Fibroblast of lung (primary cell): ENCODE results near the gene CSTB.

Experiments used
- EZH2 ChIP-seq: IDR thresholded peaks from 2 replicates; pipeline ENCODE4 v1.5.1; 2012; ENCODE audit warnings: low read length, control low read depth, mild to moderate bottlenecking; ENCODE audit errors: missing control alignments
- TF ChIP-seq, protein P1 (sequence below), 2 donors: IDR thresholded peaks in 1 of 2; conservative IDR thresholded peaks in 1 of 2; 1 replicate in 1 of 2; 2 replicates in 1 of 2; pipeline ENCODE4 v1.5.1; 2011 to 2012; ENCODE audit warnings: low read length in 2 of 2, control low read depth in 1 of 2, inconsistent platforms in 1 of 2, low read depth in 1 of 2, mild to moderate bottlenecking in 1 of 2

DNA sequence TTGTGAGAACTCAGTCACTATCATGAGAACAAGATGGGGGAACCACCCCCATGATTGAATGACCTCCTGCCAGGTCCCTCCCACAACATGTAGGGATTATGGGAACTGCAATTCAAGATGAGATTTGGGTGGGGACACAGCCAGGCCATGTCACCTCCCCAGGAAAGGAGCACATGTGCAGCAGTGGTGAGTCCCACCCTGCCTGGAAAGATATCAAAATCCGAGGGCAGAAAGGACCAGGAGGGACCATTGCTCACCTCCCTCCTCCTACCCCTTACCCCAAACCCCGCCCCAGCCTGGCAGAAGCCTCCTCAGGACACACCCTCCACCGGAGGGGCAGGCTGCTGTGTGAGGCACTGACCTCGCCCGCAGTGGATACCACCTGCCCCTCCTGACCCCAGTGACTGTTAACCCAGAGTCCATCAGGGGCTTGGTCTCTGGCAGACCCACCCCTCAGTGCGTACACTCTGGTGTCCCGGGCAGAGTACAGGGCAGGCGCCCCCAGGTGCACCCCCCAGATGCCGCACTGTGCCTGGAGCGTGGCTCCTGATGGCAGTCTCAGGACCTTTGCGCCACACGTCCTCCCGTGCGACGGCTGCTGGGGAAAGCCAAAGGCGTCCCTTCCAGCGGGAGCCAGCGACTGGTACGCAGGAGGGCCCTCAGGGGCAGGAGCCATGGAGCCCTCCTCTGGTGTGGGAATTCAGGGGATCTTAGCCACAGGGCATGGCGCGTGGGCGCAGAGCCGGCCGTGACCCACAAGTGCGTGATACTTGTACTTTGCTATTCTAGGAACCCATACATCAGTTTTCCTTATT, 36.3 kb downstream of the CSTB start:
- TF ChIP-seq, protein P1, sequence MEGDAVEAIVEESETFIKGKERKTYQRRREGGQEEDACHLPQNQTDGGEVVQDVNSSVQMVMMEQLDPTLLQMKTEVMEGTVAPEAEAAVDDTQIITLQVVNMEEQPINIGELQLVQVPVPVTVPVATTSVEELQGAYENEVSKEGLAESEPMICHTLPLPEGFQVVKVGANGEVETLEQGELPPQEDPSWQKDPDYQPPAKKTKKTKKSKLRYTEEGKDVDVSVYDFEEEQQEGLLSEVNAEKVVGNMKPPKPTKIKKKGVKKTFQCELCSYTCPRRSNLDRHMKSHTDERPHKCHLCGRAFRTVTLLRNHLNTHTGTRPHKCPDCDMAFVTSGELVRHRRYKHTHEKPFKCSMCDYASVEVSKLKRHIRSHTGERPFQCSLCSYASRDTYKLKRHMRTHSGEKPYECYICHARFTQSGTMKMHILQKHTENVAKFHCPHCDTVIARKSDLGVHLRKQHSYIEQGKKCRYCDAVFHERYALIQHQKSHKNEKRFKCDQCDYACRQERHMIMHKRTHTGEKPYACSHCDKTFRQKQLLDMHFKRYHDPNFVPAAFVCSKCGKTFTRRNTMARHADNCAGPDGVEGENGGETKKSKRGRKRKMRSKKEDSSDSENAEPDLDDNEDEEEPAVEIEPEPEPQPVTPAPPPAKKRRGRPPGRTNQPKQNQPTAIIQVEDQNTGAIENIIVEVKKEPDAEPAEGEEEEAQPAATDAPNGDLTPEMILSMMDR (conservative IDR thresholded peaks at IDR 0.05 in 1 of 2, IDR thresholded peaks at IDR 0.05 in 1 of 2; ENCODE audit: low read depth in 1 of 2, low read length in 2 of 2): no peak
- no peak for TF ChIP-seq EZH2
